ENCODE results near the gene MAPKAP1.

- TF ChIP-seq GATA2 (IDR thresholded peaks at IDR 0.05; ENCODE audit: low read depth, low read length) (no peak), GATA3 (IDR thresholded peaks at IDR 0.05; ENCODE audit: low read depth, low read length) (no peak)
Observed at GRCh38 chr9:125421591-125422181, 285.3 kb downstream of the MAPKAP1 start.

Data from SH-SY5Y (cell line).